CD14-positive monocyte (primary cell): Measurements from ENCODE around the gene RBFOX1. TPM values are rescaled to one million over a fixed set of nuclear protein-coding genes. Genes with fewer than 3 reads are reported as not detected.

Experiments used
- DNase-seq, 3 donors: peaks; one replicate each; pipeline ENCODE4 v3.0.0-alpha.2; 2011 to 2022
- H2AFZ ChIP-seq: 2 replicates; pipeline ENCODE4 v1.6.0; 2012; ENCODE audit warnings: mild to moderate bottlenecking, low read depth, low read length, inconsistent platforms; ENCODE audit not compliant: insufficient read depth, poor library complexity, severe bottlenecking
- H3K27ac ChIP-seq, 2 donors: 1 replicate in 1 of 2; 2 replicates in 1 of 2; pipeline ENCODE4 v1.5.1; 2012 to 2013; ENCODE audit warnings: low read length in 2 of 2, control low read depth in 1 of 2, inconsistent platforms in 1 of 2, low read depth in 1 of 2, mild to moderate bottlenecking in 1 of 2
- H3K27me3 ChIP-seq, 2 donors: one replicate each; pipeline versions ENCODE4 v1.6.0 to v1.6.1; 2011 to 2013; ENCODE audit warnings: low read length in 2 of 2; ENCODE audit not compliant: control insufficient read depth in 2 of 2, insufficient read depth in 2 of 2
- H3K36me3 ChIP-seq, 2 donors: replicated peaks in 1 of 2; 1 replicate in 1 of 2; 2 replicates in 1 of 2; pipeline versions ENCODE4 v1.5.1 to v1.6.1; 2012 to 2013; ENCODE audit warnings: low read length in 2 of 2, control low read depth in 1 of 2, inconsistent platforms in 1 of 2, mild to moderate bottlenecking in 1 of 2; ENCODE audit not compliant: insufficient read depth in 2 of 2, control insufficient read depth in 1 of 2
- H3K4me1 ChIP-seq, 2 donors: 1 replicate in 1 of 2; 2 replicates in 1 of 2; pipeline versions ENCODE4 v1.5.1 to v1.6.1; 2012 to 2013; ENCODE audit warnings: low read length in 2 of 2, control low read depth in 1 of 2, inconsistent platforms in 1 of 2, mild to moderate bottlenecking in 1 of 2, moderate library complexity in 1 of 2; ENCODE audit not compliant: insufficient read depth in 2 of 2, control insufficient read depth in 1 of 2
- H3K4me2 ChIP-seq: replicated peaks from 2 replicates; pipeline ENCODE3; 2012; ENCODE audit warnings: low read length, moderate library complexity, mild to moderate bottlenecking; ENCODE audit not compliant: poor library complexity, severe bottlenecking; ENCODE audit errors: extremely low read depth
- H3K4me3 ChIP-seq, 3 experiments: fragments of 200-600 bp in 1 of 3; sonication (generic) in 1 of 3; replicated peaks in 1 of 3; 1 replicate in 2 of 3; 2 replicates in 1 of 3; pipeline ENCODE4 v1.5.1; 2011 to 2013; ENCODE audit warnings: low read length in 3 of 3, mild to moderate bottlenecking in 3 of 3, control low read depth in 2 of 3, low read depth in 2 of 3, inconsistent platforms in 1 of 3, moderate library complexity in 1 of 3
- H3K79me2 ChIP-seq: 2 replicates; pipeline ENCODE4 v1.6.0; 2012; ENCODE audit warnings: mild to moderate bottlenecking, control low read depth, inconsistent platforms, low read length, moderate library complexity; ENCODE audit not compliant: insufficient read depth
- H3K9ac ChIP-seq: 2 replicates; pipeline ENCODE4 v1.6.0; 2017; ENCODE audit warnings: low read length, mild to moderate bottlenecking; ENCODE audit not compliant: insufficient read depth, poor library complexity, severe bottlenecking
- H3K9me3 ChIP-seq, 2 donors: replicated peaks in 1 of 2; 1 replicate in 1 of 2; 2 replicates in 1 of 2; pipeline versions ENCODE4 v1.5.1 to v1.6.1; 2012 to 2013; ENCODE audit warnings: low read length in 2 of 2, control low read depth in 1 of 2; ENCODE audit not compliant: control insufficient read depth in 1 of 2, insufficient read depth in 1 of 2
- H4K20me1 ChIP-seq: 2 replicates; pipeline ENCODE4 v1.6.0; 2012; ENCODE audit warnings: mild to moderate bottlenecking, low read length, control low read depth, moderate library complexity; ENCODE audit not compliant: insufficient read depth
- H3K27ac Mint-ChIP-seq, 7 donors: one replicate each; pipeline ENCODE4 v1.8.0; 2020; ENCODE audit warnings: mild to moderate bottlenecking in 7 of 7, mixed read lengths in 7 of 7, moderate library complexity in 6 of 7, inconsistent platforms in 2 of 7
- H3K27me3 Mint-ChIP-seq, 3 donors: one replicate each; pipeline ENCODE4 v1.8.0; 2021 to 2022; ENCODE audit warnings: low read depth in 3 of 3, mild to moderate bottlenecking in 3 of 3, mixed read lengths in 3 of 3, moderate library complexity in 3 of 3, inconsistent platforms in 1 of 3
- H3K36me3 Mint-ChIP-seq, 2 donors: one replicate each; pipeline ENCODE4 v1.8.0; 2020; ENCODE audit warnings: mixed read lengths in 2 of 2, inconsistent platforms in 1 of 2, mild to moderate bottlenecking in 1 of 2
- H3K4me1 Mint-ChIP-seq: one replicate; pipeline ENCODE4 v1.8.0; 2020; ENCODE audit warnings: mild to moderate bottlenecking, mixed read lengths
- H3K4me3 Mint-ChIP-seq, 2 donors: one replicate each; pipeline ENCODE4 v1.8.0; 2020; ENCODE audit warnings: mild to moderate bottlenecking in 2 of 2, mixed read lengths in 2 of 2, moderate library complexity in 1 of 2
- H3K9me3 Mint-ChIP-seq, 7 donors: one replicate each; pipeline ENCODE4 v1.8.0; 2020 to 2022; ENCODE audit warnings: mixed read lengths in 7 of 7, mild to moderate bottlenecking in 6 of 7, moderate library complexity in 6 of 7, inconsistent platforms in 2 of 7
- CTCF ChIP-seq: fragments of 200-600 bp; IDR thresholded peaks from one replicate; pipeline ENCODE4 v1.8.0; 2022; ENCODE audit warnings: antibody characterized with exemption, mild to moderate bottlenecking
- WGBS: methylation state at CpG from one replicate; pipeline ENCODE4 v1.1.5; 2013; ENCODE audit warnings: missing lambda C conversion rate; ENCODE audit not compliant: insufficient coverage; 5-methylcytosine and 5-hydroxymethylcytosine counted together
- intact Hi-C, 2 donors: fragments of 100-400 bp; cut with micrococcal nuclease; formaldehyde crosslinking; loops; one replicate each; pipeline versions ENCODE4 v1.15.0 to v1.15.1; 2023
- polyA plus RNA-seq, 3 donors: library from polyadenylated mRNA; depleted of rRNA in 1 of 3; unstranded in 2 of 3; stranded (reverse) in 1 of 3; fragments of 300-500 nt in 2 of 3; fragments of >200 nt in 1 of 3; fragmentation: Illumina TruSeq in 2 of 3; gene quantifications; 1 replicate in 2 of 3; 2 replicates in 1 of 3; pipeline ENCODE4 v1.2.3, GENCODE V29; 2012 to 2021

The RBFOX1 gene
- polyA plus RNA-seq, 3 donors, result not detected

GRCh38 chr16:7335991-7336634, 3.5 kb downstream of the RBFOX1 start:
- Mint-ChIP-seq H3K4me1 (no peaks in the 10 kb centered on the region), H3K27ac (no peak overlapping the region), H3K9me3 (peaks cover 0 to 5% (median 0%) of the 10 kb centered on the region in 7 donors), H3K27me3 (peaks cover 0 to 3% (median 0%) of the 10 kb centered on the region in 3 donors), H3K4me3 (no peak overlapping the region), H3K36me3 (no peaks in the 10 kb centered on the region)
- H4K20me1 ChIP-seq, result no peaks in the 10 kb centered on the region
- H3K4me1 ChIP-seq, result no peaks in the 10 kb centered on the region
- H3K4me2 ChIP-seq, result no peak overlapping the region
- DNase-seq, result no peak
- no peaks in the 10 kb centered on the region for H3K9me3 ChIP-seq
- no peak overlapping the region for H3K4me3 ChIP-seq
- intact Hi-C loops, result no loop called here
- H2AFZ ChIP-seq, result no peak overlapping the region
- H3K9ac ChIP-seq, result no peak overlapping the region
- whole genome bisulfite sequencing, result 80% methylated on average over 1 of the region's 3 CpGs
- no peak overlapping the region for H3K27ac ChIP-seq
- no peaks in the 10 kb centered on the region for H3K27me3 ChIP-seq
- no peak for TF ChIP-seq CTCF
- no peaks in the 10 kb centered on the region for H3K79me2 ChIP-seq
- no peaks in the 10 kb centered on the region for H3K36me3 ChIP-seq

DNA sequence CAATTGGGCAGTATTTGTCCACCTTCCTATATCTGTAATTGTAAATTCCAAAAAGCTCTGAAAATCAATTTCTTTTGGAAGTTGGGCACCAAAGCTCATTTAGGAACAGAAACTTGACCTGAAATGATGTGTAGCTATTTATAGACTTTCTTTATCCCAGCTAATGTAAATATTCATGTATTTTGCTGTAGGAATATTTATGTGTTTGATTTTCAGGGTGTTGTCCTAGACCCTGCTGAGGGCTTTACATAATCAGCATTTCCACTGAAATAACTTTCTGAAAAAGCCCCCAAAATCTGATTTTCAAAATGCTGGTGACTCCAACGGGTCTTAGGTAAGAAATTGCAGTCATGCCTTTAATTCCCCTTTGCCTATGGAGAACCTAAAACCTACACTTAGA, 4.1 kb downstream of the RBFOX1 start:
- no peak for DNase-seq
- no peak overlapping the region for H2AFZ ChIP-seq
- H3K9ac ChIP-seq, result no peak overlapping the region
- Mint-ChIP-seq H3K9me3 (peaks cover 0 to 5% (median 0%) of the 10 kb centered on the region in 7 donors), H3K27me3 (peaks cover 0 to 3% (median 0%) of the 10 kb centered on the region in 3 donors), H3K27ac (no peak overlapping the region), H3K36me3 (no peaks in the 10 kb centered on the region), H3K4me3 (no peak overlapping the region), H3K4me1 (no peaks in the 10 kb centered on the region)
- no peak overlapping the region for H3K27ac ChIP-seq
- no peaks in the 10 kb centered on the region for H3K27me3 ChIP-seq
- no peaks in the 10 kb centered on the region for H3K36me3 ChIP-seq
- intact Hi-C loops, result no loop called here
- no peaks in the 10 kb centered on the region for H3K9me3 ChIP-seq
- no CpG with 5 or more reads among the region's 1 CpG for WGBS
- no peak overlapping the region for H3K4me2 ChIP-seq
- H4K20me1 ChIP-seq, result no peaks in the 10 kb centered on the region
- no peaks in the 10 kb centered on the region for H3K79me2 ChIP-seq
- TF ChIP-seq CTCF, result no peak
- no peaks in the 10 kb centered on the region for H3K4me1 ChIP-seq
- H3K4me3 ChIP-seq, result no peak overlapping the region
